Esophagus muscularis mucosa (tissue), 3 donors: ENCODE measurements around the gene MYH10.

Source experiments
- POLR2A ChIP-seq: fragments of 450-650 bp; IDR thresholded peaks from one replicate; pipeline ENCODE4 v1.6.1; 2017; ENCODE audit warnings: antibody characterized with exemption, moderate library complexity, mild to moderate bottlenecking, low read depth
- POLR2AphosphoS5 ChIP-seq, 2 donors: sonication (generic); formaldehyde crosslinking; IDR thresholded peaks; one replicate each; pipeline ENCODE4 v1.6.1; 2017; ENCODE audit warnings: antibody characterized with exemption in 2 of 2
- TF ChIP-seq, protein P1 (sequence below), 3 experiments: fragments of 200-600 bp in 2 of 3; fragments of 450-650 bp in 1 of 3; sonication (generic) in 2 of 3; IDR thresholded peaks; one replicate each; pipeline ENCODE4 v1.5.1; 2017 to 2019; ENCODE audit warnings: antibody characterized with exemption in 3 of 3, mild to moderate bottlenecking in 2 of 3, moderate library complexity in 1 of 3

DNA sequence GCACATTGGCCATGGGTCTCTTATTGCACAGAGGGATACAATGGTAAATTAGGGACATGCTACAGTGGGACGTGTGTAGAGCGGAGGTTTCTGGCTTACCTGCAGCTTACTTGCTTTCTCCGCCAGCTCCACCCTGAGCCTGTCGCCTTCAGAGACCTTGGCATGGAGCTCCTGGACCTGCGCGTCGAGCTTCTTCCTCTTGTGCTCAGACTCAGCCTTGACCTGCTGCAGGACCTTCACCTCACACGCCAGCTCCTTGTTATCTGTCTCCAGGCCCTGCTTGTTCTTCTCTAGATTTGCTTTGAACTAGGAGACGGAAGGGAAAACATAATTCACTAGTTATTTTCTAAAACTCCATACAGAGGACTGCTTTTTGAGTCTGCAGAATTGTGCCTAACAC is 131.4 kb downstream of the MYH10 start:
- no peak for TF ChIP-seq POLR2AphosphoS5 (IDR thresholded peaks at IDR 0.05)
- TF ChIP-seq, protein P1, sequence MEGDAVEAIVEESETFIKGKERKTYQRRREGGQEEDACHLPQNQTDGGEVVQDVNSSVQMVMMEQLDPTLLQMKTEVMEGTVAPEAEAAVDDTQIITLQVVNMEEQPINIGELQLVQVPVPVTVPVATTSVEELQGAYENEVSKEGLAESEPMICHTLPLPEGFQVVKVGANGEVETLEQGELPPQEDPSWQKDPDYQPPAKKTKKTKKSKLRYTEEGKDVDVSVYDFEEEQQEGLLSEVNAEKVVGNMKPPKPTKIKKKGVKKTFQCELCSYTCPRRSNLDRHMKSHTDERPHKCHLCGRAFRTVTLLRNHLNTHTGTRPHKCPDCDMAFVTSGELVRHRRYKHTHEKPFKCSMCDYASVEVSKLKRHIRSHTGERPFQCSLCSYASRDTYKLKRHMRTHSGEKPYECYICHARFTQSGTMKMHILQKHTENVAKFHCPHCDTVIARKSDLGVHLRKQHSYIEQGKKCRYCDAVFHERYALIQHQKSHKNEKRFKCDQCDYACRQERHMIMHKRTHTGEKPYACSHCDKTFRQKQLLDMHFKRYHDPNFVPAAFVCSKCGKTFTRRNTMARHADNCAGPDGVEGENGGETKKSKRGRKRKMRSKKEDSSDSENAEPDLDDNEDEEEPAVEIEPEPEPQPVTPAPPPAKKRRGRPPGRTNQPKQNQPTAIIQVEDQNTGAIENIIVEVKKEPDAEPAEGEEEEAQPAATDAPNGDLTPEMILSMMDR (IDR thresholded peaks at IDR 0.05) = no peak
- TF ChIP-seq POLR2A = no peak
